ENCODE measurements around the gene ZNF853.

The ZNF853 gene

GRCh38 chr7:6637544-6638229 is 22.3 kb downstream of the ZNF853 start:
- no peak for DNase-seq

- no peak for DNase-seq
Observed at GRCh38 chr7:6639032-6639431, 23.6 kb downstream of the ZNF853 start.

GRCh38 chr7:6639627-6640026 is 24.2 kb downstream of the ZNF853 start:
- DNase-seq = no peak

- no peak for DNase-seq
Observed at GRCh38 chr7:6640246-6640721, 24.9 kb downstream of the ZNF853 start.

- no peak for DNase-seq
Observed at GRCh38 chr7:6641305-6642035, 26.1 kb downstream of the ZNF853 start.

GRCh38 chr7:6642239-6642839 is 26.9 kb downstream of the ZNF853 start:
- no peak for DNase-seq

GRCh38 chr7:6642861-6643640 is 27.6 kb downstream of the ZNF853 start:
- no peak for DNase-seq

GRCh38 chr7:6643915-6644625 is 28.7 kb downstream of the ZNF853 start:
- DNase-seq = no peak

GRCh38 chr7:6644728-6645127 is 29.3 kb downstream of the ZNF853 start:
- DNase-seq = no peak

- no peak for DNase-seq
Observed at GRCh38 chr7:6646465-6646864, 31.1 kb downstream of the ZNF853 start.

GRCh38 chr7:6647080-6647479 is 31.7 kb downstream of the ZNF853 start:
- no peak for DNase-seq

- DNase-seq = no peak
Observed at GRCh38 chr7:6647541-6647940, 32.1 kb downstream of the ZNF853 start.

- DNase-seq = no peak
Observed at GRCh38 chr7:6648066-6648814, 32.8 kb downstream of the ZNF853 start.

GRCh38 chr7:6648815-6649104 is 33.4 kb downstream of the ZNF853 start:
- DNase-seq = no peak

- no peak for DNase-seq
Observed at GRCh38 chr7:6649241-6649961, 34.0 kb downstream of the ZNF853 start.

GRCh38 chr7:6650086-6650485 is 34.7 kb downstream of the ZNF853 start:
- DNase-seq = no peak

- DNase-seq = no peak
Observed at GRCh38 chr7:6650521-6651011, 35.2 kb downstream of the ZNF853 start.

GRCh38 chr7:6651851-6652445 is 36.5 kb downstream of the ZNF853 start:
- DNase-seq = no peak

GRCh38 chr7:6652446-6653011 is 37.1 kb downstream of the ZNF853 start:
- DNase-seq = no peak
